T-helper 1 cell treated with Interleukin-12 subunit alpha and Interleukin-12 subunit beta and Interleukin-4 antibody, amounts not matched to agents 30 ng/mL and 1 ng/mL, for 36 hours (primary cell): ENCODE data around the gene CACNA1H. TPM values are rescaled to one million over a fixed set of nuclear protein-coding genes. Genes with fewer than 3 reads are reported as not detected.

Source experiments
- intact Hi-C: fragments of 100-400 bp; cut with micrococcal nuclease; formaldehyde crosslinking; loops from one replicate; pipeline ENCODE4 v1.15.1; 2024
- total RNA-seq: library from RNA; stranded (reverse); gene quantifications from 2 replicates; pipeline ENCODE4 v1.2.3, GENCODE V29; 2022

Gene CACNA1H
- total RNA-seq, result 0.24 and 0.25 TPM in 2 replicates

DNA sequence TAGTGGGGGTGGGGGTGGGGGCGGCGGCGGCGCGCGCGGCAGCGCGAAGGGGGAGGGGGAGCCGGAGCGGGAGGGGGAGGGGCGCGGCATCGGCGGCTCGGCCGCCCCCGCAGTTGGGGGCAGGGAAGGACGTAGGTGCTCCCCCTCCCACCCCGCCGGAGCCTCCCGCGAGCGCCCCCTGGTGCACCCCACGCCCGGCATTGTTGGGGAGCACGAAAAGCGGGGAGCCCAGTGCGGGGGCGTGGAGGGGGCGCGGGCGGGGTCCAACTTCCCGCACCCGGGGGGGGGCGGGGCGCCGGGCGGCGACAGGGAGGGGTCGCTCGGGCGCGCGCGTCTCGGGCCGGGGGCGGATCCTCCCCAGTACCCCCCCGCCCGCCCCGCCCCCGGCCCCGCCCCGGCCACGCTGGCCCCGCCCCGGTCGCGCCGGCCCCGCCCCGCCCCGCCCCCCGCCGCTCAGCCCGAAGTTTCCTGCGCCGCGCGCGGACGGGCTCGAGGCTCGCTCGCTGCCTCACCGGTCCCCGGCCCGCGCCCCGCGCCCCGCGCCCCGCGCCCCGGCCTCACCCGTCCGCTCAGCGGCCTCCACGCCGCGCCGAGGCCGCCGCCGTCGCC, at the start of gene CACNA1H:
TSS of gene CACNA1H (plus strand) at position 456 of the 609 bp plus-strand sequence. CDS start 632 bp downstream, outside the sequence.
- intact Hi-C loops, result no loop called here

- intact Hi-C loops, result loop anchor here (2.0 kb wide), 1 partner anchor 391 kb away; no protein-coding TSS in a partner anchor
Measured at GRCh38 chr16:1103636-1103980, 49.3 kb upstream of the CACNA1H start.

DNA sequence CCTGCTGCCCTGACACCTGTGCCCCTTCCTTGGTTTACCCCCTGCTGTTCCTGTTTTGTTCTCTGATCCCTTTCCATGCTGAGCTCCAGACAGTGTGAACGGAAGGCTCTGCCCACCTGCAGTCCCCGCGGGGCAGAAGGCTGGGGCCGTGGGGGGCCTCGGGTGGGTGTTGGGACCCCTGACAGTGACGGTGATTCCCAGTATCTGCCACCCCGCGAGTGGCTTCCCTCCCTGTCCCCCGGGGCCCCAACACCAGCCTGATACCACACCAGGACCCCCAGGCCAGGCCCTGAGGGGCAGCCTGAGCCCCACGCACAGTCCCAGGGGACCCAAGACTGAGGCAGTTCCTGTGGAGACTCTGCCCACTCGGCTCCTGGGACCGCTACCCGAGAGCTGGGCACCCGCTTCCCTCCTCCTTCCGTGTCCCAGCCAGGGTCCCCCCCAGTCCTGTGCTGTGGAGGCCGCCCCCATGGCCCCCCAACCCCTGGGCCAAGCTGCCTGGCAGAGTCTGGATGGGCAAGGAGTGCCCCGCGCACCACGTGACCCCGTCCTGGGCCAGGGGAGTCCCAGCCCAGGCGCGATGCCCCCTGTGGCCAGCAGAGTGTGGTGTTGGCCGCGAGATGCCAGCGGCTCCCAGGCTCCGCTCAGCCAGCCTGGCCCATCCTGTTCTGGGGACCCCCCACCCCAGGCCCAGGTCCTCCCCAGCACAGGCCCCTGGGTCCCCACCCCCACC, 46.9 kb upstream of the CACNA1H start:
- intact Hi-C loops, result loop anchor here (1.0 kb wide), 1 partner anchor 89 kb away; no protein-coding TSS in a partner anchor

DNA sequence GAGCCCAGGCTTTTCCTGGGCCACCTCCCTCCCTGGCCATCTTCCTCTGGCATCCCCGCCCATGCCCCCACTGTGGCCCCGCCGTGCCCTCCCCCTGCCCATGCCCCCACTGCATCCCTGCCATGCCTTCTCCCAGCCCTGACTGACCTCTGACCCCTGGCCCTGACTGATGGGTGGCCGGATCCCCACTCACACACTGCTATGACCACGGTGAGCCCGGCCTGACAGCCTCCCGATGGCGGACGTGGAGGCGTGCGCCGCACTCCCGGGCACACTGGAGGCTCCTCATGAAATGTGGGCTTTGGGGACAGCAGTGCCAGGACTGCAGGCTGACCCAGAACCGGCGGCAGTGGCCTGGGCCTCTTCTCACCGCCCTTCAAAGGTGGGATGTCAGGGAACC, 46.2 kb upstream of the CACNA1H start:
- intact Hi-C loops, result loop anchor here (1.0 kb wide), 1 partner anchor 89 kb away; no protein-coding TSS in a partner anchor

DNA sequence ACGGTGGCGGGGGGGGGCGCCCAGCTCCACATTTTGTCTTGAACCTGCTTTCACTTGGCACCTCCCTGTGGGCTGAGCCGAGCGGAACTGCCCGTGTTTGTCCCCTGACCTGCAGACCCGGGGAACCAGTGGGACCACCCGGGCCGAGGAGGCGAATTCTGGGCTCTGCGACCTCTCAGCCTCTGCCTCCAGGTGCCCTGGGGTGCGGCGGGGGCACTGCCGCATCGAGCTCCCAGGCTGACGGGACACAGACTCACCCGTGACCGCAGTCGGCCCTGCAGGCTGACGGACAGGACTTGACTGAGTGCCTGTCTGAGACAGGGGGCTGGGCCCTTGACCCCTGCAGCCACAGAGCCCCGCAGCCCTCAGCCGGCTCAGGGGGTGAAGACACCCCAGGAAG, 45.8 kb upstream of the CACNA1H start:
- intact Hi-C loops, result no loop called here

DNA sequence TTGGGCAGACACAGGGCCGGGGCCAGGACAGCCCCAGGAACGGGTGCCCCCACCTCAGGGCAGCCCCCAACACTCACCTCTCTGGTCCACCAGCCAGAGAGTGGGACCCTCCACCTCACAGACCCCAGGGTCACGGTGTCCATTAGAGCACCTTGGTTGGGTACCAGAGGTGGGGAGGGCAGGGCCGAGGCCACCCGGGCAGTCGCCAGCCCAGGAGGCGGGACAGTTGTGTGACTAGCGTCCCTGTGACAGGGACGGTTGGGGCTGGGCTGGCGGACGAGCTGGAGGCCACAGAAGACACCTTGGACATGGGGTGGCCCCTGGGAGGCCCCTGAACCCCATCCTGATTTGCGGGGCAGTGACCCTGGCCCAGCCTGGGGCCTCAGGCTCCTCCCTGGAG, 45.2 kb upstream of the CACNA1H start:
- intact Hi-C loops, result no loop called here

DNA sequence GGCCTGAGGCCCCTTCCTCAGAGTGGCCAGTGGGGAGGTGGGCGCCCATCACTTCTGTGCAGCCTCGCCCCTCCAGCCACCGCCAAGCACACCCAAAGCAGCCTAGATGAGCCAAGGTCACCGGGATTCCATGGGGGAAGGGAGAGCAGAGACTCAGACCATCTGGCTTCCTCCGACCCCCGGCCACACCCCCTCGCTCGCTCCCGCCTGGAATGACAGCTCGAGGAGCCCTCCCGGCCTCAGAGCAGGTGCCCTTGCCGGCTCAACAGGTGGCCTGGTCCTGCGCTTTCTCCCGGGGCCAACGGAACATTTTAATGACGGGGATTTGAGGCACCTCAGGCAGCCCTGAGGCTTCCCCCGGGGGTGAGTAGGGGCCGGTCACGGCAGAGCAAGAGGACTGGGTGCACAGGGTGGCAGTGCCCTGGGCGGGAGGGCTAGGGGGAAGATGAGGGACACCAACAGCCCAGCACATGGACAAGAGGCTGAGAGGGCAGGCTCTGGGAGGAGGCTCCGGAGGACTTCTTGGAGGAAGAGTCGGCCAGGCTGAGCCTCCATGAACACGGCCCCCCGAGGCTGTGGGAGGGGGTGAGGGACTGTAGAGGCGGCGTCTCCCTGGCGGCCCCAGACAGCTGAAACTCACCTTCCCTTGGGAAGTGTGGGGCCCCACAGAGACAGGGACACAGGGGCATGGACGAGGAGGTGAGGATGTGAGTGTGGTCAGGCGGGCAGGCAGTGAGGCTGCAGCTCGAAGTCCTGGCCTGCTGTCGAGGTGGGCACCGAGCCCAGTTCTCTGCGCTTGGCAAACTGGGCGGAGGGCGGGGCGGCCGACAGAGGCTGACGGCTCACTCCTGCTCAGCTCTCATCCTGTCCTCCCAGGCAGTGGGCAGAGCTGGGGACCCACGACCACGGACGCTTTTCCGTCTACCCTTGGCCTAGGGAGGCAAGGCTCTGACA, 44.3 kb upstream of the CACNA1H start:
- intact Hi-C loops, result no loop called here

DNA sequence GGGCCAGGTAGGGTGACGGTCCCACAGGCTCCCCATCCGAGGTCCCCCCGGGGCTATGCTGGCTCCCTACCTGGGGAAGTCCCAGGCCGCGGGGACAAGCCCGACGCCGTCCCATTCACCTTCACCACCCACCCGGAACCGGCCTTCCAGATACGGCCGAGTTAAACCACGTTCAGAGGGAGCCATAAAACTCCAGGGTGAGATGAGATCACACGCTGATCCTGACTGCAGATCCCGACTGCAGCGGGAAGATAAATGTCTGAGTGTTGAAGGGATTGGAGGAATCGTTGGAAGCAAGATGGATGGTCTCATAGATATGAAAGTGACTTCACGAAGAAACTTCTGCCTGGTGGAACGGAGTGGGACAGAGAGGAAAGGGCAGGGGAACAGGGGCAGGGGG, 43.3 kb upstream of the CACNA1H start:
- intact Hi-C loops, result no loop called here

DNA sequence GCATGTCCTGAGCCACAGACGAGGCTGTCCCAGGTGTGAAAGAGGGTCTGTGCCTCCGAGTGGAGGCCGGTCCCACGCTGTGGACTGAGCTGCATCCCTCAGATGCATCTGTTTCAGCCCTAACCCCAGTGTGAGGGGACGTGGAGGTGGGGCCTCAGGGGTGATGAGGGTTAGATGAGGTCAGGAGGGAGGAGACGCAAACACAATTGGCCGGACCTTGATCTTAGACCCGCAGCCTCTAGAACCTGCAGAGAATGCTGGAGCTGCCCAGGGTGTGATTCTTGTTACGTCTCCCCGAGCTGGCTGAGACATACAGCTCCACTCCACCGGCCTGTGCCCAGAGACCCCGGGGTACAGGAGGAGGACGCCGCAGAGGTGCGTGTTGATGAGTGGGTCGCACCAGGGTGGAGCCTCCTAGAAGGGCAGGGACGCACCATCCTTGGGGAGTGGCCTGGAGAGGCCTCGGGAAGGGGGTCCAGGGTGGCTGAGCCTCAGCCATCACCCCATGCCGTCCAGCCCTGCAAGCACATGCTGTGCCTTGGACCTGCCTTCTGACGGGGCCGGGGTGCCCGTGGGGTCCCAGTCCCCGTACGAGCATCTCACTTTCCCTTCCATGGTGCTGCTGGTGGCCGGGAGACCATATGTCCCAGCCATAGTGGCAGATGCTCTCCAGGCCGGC, 40.3 kb upstream of the CACNA1H start:
- intact Hi-C loops, result no loop called here

DNA sequence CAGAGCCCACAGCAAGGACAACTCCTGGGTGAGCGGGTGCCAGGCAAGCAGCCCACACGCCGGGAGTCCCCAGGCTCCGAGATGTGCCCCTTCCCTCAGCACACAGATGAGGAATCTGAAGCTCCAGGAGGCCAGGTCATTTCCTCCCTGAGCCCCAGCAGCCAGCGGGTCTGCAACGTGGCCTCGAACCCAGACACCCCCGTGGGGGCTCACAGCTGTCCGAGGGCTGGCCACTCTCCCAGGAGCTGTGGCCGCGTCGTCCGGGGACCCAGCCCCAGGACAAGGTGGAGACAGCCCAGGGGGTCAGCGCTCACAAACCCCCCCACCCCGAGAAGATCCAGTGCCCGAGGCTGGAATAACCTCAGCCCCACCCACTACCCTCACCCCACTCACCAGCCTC, 39.4 kb upstream of the CACNA1H start:
- intact Hi-C loops, result no loop called here

DNA sequence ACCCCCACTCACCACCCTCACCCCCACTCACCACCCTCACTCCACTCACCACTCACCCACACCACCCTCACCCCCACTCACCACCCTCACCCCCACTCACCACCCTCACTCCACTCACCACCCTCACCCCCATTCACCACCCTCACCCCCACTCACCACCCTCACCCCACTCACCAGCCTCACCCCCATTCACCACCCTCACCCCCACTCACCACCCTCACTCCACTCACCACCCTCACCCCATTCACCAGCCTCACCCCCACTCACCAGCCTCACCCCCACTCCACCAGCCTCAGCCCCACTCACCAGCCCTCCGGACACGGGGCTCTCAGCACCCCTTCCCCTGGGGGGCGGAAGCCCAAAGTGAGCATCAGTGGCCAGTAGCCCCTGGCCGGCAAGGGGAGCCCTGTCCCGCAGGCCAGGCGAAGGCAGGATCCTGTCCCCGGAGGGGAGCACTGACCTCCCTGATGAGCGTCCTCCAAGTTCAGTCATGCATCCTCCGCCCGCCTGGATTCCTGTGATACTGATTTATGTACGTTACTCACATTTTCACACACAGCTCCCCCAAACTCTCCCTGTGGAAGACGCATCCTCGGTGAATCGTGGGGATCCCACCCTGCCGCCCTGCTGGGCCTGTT, 38.9 kb upstream of the CACNA1H start:
- intact Hi-C loops, result no loop called here

GRCh38 chr16:1116693-1117077, 36.2 kb upstream of the CACNA1H start:
- intact Hi-C loops, result no loop called here

DNA sequence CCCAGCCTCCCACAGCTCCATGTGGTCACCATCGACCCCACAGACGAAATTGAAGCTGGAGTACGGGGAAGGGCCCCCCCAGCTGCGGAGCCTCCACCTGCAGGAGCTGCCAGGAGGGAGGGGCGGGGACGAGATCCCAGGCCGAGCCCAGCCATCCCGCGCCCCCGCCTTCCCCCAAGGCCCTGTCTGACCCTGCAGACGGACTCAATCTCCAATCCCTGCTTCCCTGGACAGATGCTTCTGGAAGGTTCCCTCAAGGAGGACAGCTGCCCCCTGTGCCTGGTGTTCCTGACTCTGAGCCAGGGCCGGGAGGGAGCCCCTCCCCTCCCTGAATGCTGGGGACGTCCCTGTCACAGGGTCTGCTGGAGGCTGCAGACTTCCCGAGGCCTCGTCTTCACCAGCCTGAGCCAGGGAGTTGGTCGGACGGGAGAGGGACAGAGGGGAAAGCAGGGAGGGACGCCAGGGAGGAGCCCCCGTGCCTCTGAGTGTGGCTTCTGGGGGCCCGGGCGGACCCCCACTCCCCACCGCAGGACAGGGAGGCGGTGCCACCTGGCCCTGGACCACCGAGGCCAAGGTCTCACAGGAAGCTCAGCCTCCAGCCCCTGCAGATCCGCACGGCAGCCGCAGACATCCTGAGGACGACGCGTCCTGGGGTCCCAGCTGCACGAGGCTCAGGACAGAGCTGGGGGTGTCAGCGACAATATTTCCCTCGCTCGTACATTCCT, 35.6 kb upstream of the CACNA1H start:
- intact Hi-C loops, result no loop called here

GRCh38 chr16:1117926-1118325, 35.0 kb upstream of the CACNA1H start:
- intact Hi-C loops, result no loop called here

DNA sequence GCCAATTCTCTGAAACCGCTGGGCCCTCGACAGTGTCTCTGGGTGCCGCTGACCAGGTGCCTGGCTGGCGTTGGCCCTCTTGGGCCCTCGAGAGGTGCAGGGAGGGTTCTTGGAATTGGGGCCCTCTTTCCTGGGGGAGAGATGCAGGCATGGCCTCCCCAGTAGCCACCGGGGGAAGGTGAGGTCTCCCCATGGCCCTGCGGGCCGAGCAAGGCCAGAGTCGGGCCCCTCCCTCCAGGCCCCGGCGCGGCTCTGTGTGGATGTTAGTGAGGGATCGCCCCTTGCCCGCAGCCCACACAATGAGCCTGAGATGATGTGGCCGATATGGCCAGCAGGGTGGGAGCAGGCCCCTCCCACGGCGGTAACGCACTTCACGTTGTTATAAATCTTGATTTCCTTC, 33.8 kb upstream of the CACNA1H start:
- intact Hi-C loops, result no loop called here

DNA sequence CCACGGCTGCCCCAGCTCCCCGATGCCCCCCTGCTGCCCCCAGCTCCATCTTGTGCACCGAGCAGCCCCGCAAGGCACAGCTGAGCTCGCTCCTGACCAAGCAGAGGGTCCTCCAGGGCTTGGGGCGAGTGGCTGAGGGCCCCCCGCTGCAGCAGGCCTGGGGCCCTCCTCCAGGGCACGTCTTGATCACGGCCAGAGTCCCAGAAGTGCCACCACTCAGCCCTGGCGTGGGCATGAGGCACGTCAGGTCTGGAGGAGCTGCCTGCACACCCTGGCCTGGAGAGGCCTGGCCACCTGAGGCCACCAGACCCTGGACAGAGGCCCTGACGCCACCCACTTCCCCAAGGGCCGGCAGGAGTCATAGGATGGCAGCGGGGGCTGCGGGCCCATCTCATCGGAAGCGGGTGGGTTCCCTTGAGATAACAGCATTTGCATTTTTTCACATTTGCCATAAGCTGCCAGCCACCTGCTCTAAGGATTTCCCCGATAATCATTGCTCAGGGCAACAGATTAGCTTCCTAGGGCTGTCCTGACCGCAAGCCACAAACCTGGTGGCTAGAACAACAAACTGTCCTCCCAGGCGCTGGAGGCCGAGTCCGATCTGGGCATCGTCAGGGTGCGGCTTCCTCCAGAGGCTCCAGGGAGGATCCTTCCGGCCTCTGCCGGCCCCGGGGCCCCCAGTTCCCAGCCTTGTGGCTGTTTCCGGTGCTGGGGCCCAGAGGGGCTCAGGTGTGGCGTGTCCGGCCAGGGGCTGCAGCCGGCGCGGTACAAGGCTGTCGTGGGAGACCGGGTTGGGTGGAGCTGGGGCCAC, 32.9 kb upstream of the CACNA1H start:
- intact Hi-C loops, result no loop called here

GRCh38 chr16:1120577-1120941, 32.3 kb upstream of the CACNA1H start:
- intact Hi-C loops, result no loop called here

- intact Hi-C loops, result no loop called here
Measured at GRCh38 chr16:1121009-1121408, 31.9 kb upstream of the CACNA1H start.

GRCh38 chr16:1121601-1122397, 31.1 kb upstream of the CACNA1H start:
- intact Hi-C loops, result no loop called here
